Right lung (tissue), 5 donors: ENCODE results near the gene MCF2L2. TPM values are rescaled to one million over a fixed set of nuclear protein-coding genes. Genes with fewer than 3 reads are reported as not detected.
"Not testable (repeated sequence)": the region's sequence is repeated elsewhere in the genome, so short reads cannot be mapped to it uniquely, and the experiment has no call there.

ENCODE experiments used
- DNase-seq, 2 donors: peaks; one replicate each; pipeline ENCODE4 v3.0.0-alpha.2; 2013
- polyA plus RNA-seq, 5 donors: library from polyadenylated mRNA; unstranded; fragments of 120-200 nt; gene quantifications; one replicate each; pipeline versions ENCODE4 v1.2.1 to v1.2.3, GENCODE V29; 2013; ENCODE audit warnings: inconsistent platforms in 1 of 5, low replicate concordance in 1 of 5; ENCODE audit not compliant: insufficient read length in 5 of 5, insufficient read depth in 1 of 5

MCF2L2 gene
- polyA plus RNA-seq, 5 donors, result 1.3 to 3.2 (median 2.6) TPM

DNA sequence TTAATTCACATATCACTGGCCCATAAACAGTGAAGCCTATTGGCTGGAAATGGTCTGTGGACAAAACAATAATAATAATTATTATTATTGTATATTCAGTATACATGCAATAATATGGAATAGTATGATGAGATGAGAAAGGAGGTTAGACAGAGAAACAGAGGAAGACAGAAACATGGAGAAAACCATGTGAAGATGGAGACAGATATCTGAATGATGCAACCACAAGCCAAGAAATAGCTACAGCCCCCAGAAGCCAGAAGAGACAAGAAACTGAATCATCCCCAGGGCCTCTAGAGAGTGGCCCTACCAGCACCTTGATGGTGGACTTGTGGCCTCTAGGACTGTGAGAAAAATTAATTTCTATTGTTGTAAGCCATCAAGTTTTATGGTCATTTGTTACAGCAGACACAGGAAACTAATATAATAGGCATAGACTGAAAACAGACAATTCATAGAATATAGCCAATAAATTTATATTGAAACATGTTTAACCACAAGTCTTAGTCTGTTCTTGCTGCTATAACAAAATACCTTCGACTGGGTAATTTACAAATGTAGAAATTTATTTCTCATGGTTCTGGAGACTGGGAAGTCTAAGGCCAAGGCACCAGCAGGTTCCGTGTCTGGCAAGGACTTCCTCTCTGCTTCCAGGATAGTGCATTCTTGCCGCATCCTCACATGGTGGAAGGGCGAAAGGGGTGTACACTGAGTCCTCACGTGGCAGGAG lies 31.6 kb downstream of the MCF2L2 start:
- no peak for DNase-seq

DNA sequence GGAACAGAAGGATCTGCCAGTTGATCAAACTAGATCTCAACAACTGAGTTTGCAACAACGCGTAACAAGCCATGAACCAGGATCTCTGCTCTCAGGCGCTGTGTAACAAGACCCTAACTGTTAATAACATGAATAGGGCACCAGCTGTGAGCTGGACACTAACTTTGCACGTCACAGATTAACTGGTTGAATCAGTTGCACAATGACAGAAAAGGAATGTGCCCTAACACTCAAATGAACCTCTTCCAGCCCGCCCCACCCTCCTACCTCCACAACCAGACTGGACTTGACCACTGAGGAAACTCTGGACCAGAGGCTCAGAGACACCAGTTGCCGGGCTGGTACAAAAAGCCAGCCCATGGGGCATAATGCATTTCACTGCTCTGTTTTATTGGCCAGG lies 34.3 kb downstream of the MCF2L2 start:
- DNase-seq, result no peak

DNA sequence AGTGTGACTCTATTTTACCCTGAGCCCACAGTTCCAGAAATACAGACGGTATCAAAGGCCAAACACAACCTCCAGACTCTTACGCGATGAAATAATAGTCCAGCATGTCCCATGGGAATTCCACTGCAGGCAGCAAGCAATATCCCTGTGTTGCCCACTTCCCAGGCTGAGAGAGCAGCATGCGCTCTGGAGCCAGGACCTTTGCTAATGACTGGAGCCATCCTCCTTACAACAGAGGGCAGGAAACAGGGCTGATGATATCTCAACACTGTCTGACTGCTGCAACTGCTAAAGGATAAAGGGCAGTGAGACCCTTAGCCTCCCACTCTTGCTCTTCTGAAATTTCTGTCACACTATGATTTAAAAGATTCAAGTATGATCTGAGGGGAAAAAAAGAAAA lies 34.8 kb downstream of the MCF2L2 start:
- DNase-seq, result no peak

DNA sequence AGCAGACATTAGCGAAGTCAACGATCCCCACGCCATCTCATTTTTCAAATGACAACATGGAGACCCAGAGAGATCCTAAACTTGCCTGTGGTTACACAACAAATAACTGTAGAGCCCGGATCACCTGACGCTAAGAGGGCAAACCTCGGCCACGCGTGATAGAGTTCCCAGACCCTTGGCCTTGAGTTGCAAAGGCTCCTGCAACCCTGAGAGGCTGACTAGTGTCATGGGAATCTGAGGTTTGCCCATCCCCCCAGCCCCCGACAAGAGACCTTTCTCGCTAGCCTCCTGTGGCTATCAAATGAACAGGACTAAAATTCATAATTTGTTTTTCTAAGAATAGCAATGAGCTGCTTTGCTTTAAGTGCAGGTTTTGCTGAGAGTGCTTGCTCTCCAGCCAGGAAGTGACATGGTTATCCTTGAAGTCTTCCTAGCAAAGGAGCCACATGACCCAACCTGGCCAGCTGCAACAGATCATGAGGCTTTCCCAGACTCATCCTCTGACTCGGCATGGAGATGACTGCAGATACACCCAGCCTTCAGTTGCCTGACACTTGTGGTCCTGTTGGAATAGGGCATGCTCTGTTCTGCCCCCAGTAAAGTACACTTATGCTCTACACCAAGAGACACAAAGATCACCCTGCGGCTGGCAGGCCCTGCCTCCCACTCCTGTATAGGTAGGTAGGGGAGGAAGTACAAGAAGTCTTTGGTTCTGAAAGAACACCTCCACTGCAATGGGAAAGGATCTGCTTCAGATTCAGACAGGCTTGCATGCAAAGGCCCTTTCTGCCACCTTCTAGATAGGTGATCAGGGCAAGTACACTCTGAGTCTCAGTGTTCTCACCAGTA lies 36.0 kb downstream of the MCF2L2 start:
- DNase-seq, result no peak

DNA sequence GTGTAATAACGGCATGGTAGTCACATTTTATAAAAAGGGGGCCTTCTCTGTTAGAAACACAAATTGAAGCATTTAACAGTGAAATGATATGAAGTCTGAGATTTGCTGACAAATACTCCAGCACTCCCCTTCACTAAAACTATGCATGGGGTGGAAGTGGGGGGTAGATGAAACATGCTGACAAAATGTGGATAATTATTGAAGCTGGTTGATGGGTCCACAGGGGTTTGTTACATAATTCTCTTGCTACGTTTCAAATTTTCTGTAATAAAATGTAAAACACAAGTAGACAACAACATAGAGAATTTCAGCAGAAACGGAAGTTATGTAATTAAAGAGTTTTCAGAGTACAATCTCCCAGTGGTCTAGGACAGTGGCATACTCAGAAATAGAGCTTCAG lies 37.0 kb downstream of the MCF2L2 start:
- DNase-seq, result no peak

DNA sequence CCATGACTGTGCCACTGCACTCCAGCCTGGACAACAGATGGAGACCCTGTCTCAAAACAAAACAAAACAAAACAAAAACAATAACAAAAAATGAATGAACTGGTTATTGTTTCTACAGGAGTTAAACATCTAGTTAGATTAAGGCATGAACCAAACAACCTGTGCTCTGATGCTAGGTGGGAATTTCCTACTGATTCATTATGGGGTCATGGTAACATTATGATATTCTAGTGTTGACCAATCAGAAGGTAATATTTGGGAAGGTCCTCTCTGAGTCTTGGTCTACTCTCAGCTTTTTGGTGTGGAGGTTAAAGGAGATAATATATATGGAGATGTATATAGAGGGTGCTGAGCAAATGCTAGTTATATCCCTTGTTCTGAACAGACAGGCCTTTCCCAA lies 37.6 kb downstream of the MCF2L2 start:
- no peak for DNase-seq

DNA sequence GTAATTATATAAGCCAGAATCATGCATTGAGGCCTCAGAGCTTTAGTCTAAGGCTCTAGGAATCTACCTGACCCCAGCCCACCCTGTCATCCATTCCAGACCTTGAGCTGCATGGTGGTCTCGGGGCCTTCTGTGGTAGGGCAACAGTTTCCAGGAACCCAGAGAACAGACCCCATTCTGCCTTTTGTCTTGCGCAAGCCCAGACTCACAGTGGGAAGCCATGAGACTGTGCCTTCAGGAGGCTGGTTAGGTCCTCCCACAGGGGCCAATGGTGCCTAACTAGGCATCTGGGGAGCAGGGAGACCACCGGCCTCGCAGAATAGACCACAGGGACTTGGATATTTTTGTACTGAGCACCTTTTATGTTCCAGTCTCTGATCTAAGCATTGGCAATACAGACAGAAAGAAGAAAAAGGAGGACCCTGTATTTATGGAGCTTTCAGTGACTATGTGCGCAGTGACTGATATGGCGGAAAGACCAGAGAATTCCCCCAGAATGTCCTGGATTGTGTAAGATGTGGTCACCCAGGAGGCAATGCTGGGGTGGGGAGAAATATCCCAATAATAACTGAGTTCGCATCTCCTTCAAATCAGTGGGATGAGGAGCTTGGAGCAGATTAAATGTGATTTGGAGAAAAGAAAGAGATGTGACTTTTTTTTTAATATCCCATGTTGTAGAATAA lies 40.1 kb downstream of the MCF2L2 start:
- no peak for DNase-seq

DNA sequence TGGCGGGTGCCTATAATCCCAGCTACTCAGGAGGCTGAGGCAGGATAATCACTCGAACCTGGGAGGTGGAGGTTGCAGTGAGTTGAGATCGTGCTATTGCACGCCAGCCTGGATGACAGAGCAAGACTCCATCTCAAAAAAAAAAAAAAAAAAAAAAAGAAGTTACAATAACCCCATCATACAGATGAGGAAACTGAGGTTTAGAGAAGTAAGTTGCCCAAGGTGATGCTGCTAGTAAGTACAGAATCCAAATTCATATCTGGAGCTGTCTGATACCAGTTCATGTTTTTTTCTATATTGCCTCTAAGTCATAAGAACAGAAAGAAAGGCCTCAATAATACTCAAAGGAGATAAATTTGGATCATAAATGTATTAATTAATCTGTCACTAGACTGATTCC lies 40.6 kb downstream of the MCF2L2 start:
- DNase-seq, result no peak

DNA sequence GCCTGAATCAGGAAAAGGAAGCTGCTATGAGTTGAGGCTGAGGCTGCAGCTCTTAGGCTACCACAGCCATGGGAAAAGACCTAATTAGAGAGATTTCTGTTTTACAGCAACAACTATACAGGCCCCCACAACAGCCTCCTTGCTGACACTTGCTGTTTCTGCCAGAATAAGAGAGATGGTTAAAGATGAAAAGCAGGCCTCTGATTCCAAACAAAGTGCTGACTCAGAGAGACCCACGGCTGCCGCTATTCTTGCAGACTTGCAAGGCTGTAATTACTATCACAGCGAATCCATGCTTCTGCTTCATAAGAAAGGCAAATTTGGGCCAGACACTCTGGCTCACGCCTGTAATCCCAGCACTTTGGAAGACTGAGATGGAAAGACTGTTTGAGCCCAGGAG lies 41.8 kb downstream of the MCF2L2 start:
- no peak for DNase-seq

DNA sequence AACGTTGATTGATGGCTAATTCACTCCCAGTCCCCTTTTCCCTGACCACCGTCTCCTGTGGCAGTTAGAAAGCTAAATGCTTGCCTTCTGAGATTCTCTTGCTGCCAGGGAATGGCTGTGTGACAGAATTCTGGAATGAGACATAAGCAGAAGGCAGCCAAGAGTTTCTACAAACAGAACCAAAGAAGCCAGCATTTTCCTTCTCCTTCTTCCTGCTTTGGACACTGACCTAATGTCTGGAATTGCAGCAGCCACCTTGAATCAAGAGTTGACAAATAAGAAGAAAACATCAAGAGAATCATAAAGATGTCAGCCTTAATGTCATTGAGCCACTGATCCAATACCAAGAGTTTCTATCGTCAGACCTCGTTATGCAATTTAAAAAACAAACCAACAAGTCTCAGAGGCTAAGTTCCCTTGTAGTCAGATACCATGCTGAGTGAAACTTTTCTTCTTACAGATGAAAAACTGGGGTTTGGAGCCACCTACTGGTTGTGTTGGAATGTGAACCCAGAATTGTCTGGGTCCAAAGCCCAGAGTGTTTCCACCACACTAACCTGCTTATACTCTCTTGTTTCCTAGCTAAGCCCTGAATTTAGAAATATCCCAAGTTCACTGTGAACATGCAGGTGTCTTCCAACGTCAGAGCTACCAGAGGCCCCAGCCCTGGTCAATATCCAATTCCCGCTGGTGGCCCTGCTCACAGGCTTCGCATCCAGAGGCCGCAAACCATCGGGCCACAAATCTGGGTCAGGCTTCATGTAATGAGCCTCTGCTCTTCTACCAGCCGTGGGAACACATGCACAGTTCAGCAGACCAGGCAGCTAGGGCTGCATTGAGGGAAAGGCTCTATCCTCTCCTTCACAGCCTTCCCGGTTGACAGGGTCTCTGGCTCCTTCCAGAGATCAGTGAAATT lies 42.5 kb downstream of the MCF2L2 start:
- peak; percentile 27 to 63 for DNase-seq

DNA sequence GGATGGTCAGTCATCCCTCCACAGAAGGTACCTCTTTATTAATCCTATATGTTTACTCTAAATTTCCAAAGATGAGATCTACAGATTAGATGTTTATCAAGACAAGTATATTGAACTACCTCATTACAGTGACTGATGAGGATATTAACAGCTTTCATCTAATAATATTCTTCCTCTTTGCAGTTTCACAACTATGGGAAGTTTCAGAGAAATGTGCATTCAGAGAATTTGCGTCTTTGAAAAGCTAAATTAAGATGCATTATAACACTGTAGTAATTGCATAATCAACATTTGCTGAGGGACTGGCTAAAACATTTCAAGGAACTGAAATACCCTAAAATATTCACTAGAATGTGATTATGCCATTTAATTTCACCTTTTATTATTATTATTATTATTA lies 46.7 kb downstream of the MCF2L2 start:
- DNase-seq, result no peak

DNA sequence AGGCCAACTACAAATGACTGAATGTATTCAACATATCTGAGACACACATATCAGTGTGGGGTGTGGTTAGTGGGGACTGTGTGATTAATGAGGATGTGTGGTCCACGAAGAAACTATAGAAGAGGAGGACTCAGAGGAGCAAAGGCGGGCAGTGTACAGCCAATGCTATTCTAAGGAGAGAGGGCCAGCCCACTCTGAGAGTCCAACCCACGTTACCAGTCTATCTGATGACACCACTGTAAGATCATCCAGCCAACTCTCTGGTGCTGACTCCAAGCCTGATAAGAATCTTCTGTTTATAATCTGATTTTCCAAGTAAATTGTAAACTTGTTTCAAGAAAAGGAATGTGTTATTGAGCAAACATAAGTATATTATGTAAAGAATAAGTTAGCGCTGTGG lies 47.2 kb downstream of the MCF2L2 start:
- DNase-seq, result no peak

DNA sequence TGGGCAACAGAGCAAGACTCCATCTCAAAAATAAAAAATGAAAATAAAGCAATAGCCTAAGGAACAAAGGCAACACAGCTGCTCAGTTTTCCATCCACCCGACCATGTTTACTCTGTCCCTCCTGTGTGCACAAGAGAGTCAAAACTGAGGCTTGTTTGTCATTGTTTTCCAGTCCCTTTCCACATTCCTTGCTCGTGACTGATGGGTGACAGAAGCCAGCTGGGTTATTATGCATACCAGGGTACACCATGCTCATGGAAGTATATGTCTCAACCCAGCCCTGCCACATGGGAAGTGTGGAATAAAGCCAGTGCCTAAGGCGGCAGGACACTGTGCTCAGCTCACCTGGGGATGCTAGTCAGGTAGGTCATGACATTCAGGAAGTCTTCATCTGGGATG lies 49.5 kb downstream of the MCF2L2 start:
- no peak for DNase-seq

DNA sequence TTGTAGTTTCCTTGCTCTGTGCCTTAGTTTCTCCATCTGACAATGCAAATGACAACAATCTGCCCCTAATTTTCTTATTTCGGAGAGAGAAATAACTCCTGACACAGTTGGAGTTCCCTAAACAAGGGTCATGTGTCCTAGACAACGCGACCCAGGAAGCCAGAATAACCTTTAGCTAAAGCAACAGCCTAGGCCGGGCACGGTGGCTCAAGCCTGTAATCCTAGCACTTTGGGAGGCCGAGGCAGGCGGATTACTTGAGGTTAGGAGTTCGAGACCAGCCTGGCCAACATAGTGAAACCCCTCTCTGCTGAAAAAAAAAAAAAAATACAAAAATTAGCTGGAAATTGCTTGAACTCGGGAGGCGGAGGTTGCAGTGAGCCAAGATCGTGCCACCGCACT lies 49.9 kb downstream of the MCF2L2 start:
- DNase-seq, result no peak

DNA sequence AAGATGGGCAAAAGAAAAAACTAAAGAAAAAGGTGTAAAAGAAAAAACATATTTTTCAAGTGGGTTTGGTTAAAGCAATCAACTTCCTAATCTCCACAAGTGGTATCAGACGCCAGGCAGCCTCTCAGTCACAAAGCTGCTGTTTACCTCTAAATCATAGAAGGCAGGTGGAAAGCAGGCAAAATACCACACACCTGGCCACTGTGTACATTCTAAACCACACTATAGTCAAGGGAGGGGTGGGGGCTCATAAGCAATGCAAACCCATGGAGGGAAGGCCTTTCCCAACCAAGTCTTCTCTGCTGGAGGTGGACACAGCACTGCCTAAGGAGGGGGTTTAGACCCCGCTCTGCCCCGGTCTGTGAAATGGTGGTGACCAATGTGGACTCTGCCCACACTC lies 50.4 kb downstream of the MCF2L2 start:
- DNase-seq, result no peak

DNA sequence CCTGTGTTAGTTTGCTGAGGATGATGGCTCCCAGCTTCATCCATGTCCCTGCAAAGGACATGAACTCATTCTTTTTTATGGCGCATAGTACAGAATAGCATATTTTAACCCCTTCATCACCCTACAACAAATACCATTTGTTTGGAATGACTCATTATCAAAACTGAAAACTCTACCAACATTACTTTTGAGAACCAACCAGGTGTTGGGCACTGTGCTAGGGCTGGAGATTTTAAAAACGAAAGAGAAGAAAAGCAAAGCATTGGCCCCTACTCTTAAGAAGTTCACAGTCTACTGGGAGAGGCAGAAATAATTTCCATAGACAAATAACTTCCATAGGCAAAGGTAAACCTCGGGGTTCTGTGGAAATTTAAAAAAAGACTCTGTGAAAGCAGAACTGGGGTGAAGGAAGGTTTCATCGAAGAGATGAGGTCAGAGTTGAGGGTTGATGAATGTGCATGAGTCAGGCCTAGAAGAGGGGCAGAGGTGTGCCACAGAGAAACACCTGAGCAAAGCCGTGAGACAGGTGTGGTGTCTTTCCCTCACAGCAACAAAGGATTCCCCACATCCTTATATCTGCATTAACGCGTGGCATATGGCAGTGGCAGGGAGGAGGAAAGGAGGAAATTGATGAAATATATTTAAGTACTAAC lies 51.0 kb downstream of the MCF2L2 start:
- no peak for DNase-seq

DNA sequence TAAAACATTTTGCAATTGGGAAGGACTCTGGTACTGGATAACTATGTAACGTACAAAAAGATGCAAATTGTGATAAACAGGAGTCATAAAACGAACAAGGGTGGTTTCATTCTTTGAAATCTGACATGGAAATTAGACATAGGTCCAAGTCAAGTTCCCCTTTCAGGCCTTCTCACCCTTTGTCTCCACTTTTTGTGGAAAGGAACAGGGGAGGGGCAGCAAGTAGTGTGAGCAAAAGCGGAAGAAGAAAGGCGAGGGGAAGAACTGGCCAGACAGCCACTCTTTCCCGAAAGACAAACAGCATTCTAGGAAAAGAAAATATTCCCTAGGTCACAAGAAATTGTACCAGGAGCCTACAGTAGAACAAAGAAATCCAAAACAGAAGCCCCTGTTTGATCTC lies 52.6 kb downstream of the MCF2L2 start:
- DNase-seq, result no peak

DNA sequence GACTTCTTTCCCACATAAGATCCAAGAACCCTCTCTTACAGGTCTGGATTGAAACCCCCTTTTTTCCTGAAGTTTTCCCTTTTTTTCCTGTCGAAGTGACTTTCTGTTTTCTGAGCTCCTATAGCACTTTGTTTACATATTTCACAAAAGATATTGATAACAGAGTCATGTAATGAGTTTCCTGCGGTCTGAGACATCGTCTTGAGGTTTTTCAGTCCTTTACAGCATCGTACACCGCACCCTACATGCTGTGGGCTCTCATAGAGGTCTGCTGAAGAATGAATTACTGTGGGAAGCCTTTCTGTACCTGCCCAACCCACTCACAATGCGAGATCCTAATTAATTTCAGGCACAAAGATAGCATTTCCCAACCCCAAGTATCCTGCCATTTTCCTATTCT lies 53.1 kb downstream of the MCF2L2 start:
- no peak for DNase-seq

DNA sequence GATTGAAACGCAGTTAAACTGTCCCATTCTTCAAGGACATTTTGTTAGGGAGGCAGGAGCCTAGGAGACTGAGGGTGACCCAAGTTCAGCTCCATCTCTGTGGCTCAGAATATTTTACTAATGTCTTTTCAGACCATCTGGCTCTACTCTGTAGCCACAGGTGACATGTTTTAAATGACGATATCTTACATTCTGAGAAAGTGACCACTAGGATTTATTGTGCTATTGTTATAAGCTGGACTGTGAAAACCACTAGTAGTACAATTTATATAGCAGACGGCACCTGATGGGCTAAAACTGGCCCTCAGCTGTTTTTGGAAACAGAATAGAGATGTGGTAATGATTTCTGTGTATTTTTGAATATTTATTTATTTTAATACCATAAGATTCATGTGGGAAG lies 55.5 kb downstream of the MCF2L2 start:
- no peak for DNase-seq

DNA sequence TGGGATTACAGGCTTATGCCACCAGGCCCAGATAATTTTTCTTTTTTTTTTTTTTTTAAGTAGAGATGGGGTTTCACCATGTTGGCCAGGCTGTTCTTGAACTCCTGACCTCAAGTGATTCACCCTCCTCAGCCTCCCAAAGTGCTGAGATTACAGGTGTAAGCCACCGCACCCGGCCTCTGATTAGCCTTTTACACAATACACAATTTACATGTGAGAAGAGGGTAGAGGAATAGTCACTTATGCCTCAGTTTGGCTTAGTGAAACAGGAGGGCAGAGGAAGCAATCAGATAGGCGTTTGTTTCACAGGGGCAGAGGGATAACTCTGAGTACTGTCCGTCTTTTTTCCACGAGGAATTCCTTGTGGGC lies 56.8 kb downstream of the MCF2L2 start:
- not testable (repeated sequence) for DNase-seq

DNA sequence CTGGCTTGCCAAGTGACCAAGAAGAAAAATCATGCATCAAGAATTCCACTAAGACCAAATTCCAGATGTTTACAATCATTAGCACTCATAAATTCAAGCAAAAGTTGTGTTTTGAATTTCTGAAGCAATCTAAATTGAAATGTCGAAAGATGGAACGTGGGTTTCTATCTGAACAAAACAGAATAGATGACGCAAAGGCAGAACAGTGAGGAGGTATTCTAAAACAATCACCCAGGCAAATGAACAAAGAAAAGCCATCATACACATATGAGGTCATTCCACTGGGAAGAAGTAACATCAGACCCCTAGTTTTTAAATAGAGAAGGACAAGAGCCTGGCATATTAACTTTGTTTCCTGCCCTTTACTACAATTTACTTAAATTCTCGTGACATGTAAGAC lies 58.0 kb downstream of the MCF2L2 start:
- no peak for DNase-seq
